ENCODE measurements around the gene TEX22. TPM values are rescaled to one million over a fixed set of nuclear protein-coding genes. Genes with fewer than 3 reads are reported as not detected.

The TEX22 gene
- polyA plus RNA-seq, 3 donors = 0.52 to 2.2 (median 0.57) TPM

DNA sequence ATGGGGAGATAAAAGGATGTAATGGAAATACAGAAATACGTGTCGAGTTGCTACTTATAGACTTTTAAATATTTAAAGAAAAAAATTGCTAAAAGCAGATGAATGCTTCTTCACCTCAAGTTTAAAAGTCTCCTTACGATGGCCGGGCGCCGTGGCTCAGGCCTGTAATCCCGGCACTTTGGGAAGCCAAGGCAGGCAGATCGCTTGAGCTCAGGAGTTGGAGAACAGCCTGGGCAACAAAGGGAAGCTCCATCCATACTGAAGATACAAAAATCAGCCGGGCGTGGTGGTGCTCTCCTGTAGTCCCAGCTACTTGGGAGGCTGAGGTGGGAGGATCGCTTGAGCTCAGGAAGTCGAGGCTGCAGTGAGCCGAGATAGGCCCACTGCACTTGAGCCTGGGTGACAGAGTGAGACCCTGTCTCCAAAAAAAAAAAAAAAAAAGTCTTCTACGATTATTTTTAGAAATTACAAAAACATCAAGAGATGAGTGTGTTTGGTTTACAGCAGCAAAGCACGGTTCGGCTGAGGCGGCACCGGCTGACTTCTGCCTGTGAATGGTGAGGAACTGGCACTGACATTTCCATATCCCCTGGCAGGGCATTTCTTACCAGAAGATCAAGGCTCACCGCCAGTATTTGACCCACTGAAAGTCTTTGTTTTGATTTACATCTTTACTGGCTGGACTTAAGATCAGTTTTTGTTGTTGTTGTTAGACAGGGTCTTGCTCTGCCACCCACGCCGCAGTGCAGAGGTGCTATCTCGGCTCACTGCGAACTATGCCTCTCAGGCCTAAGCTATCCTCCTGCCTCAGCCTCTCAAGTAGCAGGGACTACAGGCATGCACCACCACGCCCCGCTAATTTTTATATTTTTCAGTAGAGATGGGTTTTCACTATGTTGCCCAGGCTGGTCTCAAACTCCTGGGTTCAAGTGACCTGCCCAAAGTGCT, 17.4 kb downstream of the TEX22 start:
- Mint-ChIP-seq H3K27me3 (ENCODE audit: low read depth in 3 of 3) (peaks cover 37 to 51% (median 48%) of the 10 kb centered on the region in 3 donors), H3K27ac (peak overlapping the region in 1 of 7 donors; percentile 57), H3K4me3 (peak overlapping the region; percentile 49 to 79), H3K36me3 (peaks cover 0 to 2% of the 10 kb centered on the region in 2 donors), H3K4me1 (peaks cover 25% of the 10 kb centered on the region), H3K9me3 (peaks cover 0 to 5% (median 0%) of the 10 kb centered on the region in 7 donors)
- no peak overlapping the region for H3K27ac ChIP-seq (ENCODE audit: low read depth in 1 of 2, low read length in 2 of 2)
- H3K9ac ChIP-seq (ENCODE audit: insufficient read depth, low read length, poor library complexity, severe bottlenecking) = peak overlapping the region; percentile 61
- no peak for TF ChIP-seq CTCF (IDR thresholded peaks at IDR 0.05)
- intact Hi-C loops (cut with micrococcal nuclease) = loop anchor here in 1 of 2 donors (5.0 kb wide), 1 partner anchor 43 kb away; no protein-coding TSS in a partner anchor
- 92% methylated on average over 11 of the region's 25 CpGs for WGBS (ENCODE audit: insufficient coverage)
- no peaks in the 10 kb centered on the region for H3K36me3 ChIP-seq (replicated peaks in 1 of 2; ENCODE audit: control insufficient read depth in 1 of 2, insufficient read depth in 2 of 2, low read length in 2 of 2)
- H3K9me3 ChIP-seq (replicated peaks in 1 of 2; ENCODE audit: control insufficient read depth in 1 of 2, insufficient read depth in 1 of 2, low read length in 2 of 2) = no peaks in the 10 kb centered on the region
- H3K4me2 ChIP-seq (replicated peaks; ENCODE audit: extremely low read depth, low read length, poor library complexity, severe bottlenecking) = peak overlapping the region; percentile 75
- peak overlapping the region; percentile 83 for H2AFZ ChIP-seq (ENCODE audit: insufficient read depth, low read depth, low read length, poor library complexity, severe bottlenecking)
- peaks cover 6% of the 10 kb centered on the region for H3K79me2 ChIP-seq (ENCODE audit: insufficient read depth, low read length)
- DNase-seq = no peak
- peaks cover 4 to 41% of the 10 kb centered on the region in 2 donors for H3K27me3 ChIP-seq (ENCODE audit: control insufficient read depth in 2 of 2, insufficient read depth in 2 of 2, low read length in 2 of 2)
- peak overlapping the region in 2 of 3 experiments; percentile 7 to 75 for H3K4me3 ChIP-seq (replicated peaks in 1 of 3; ENCODE audit: low read depth in 2 of 3, low read length in 3 of 3)
- H4K20me1 ChIP-seq (ENCODE audit: insufficient read depth, low read length) = peaks cover 4% of the 10 kb centered on the region
- H3K4me1 ChIP-seq (ENCODE audit: control insufficient read depth in 1 of 2, insufficient read depth in 2 of 2, low read length in 2 of 2) = peaks cover 31 to 41% of the 10 kb centered on the region in 2 donors

DNA sequence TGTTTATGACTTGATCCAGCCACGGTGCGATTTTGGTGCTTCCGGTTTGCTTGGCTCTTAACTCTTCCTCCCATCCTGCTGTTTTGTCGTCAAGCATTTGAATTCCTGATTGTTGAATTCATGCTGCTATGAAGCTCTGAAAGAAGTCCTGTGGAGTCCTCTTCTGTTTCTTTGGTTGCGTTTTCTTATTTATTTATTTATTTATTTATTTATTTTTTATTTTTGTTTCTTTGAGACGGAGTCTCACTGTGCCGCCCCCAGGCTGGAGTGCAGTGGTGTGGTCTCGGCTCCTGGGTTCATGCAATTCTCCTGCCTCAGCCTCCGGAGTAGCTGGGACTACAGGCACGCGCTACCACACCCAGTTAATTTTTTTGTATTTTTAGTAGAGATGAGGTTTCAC, 18.3 kb downstream of the TEX22 start:
- WGBS (ENCODE audit: insufficient coverage) = 100% methylated on average over 6 of the region's 11 CpGs

More for the DNA sequence above, 18.3 kb downstream of the TEX22 start:
- Histone ChIP-seq H3K36me3 (replicated peaks in 1 of 2; ENCODE audit: control insufficient read depth in 1 of 2, insufficient read depth in 2 of 2, low read length in 2 of 2) (no peaks in the 10 kb centered on the region), H3K27ac (ENCODE audit: low read depth in 1 of 2, low read length in 2 of 2) (no peak overlapping the region), H3K9me3 (replicated peaks in 1 of 2; ENCODE audit: control insufficient read depth in 1 of 2, insufficient read depth in 1 of 2, low read length in 2 of 2) (no peaks in the 10 kb centered on the region), H2AFZ (ENCODE audit: insufficient read depth, low read depth, low read length, poor library complexity, severe bottlenecking) (no peak overlapping the region), H3K4me3 (replicated peaks in 1 of 3; ENCODE audit: low read depth in 2 of 3, low read length in 3 of 3) (no peak overlapping the region), H3K4me1 (ENCODE audit: control insufficient read depth in 1 of 2, insufficient read depth in 2 of 2, low read length in 2 of 2) (peaks cover 34 to 41% of the 10 kb centered on the region in 2 donors), H4K20me1 (ENCODE audit: insufficient read depth, low read length) (peaks cover 12% of the 10 kb centered on the region), H3K27me3 (ENCODE audit: control insufficient read depth in 2 of 2, insufficient read depth in 2 of 2, low read length in 2 of 2) (peaks cover 4 to 35% of the 10 kb centered on the region in 2 donors), H3K4me2 (replicated peaks; ENCODE audit: extremely low read depth, low read length, poor library complexity, severe bottlenecking) (no peak overlapping the region), H3K79me2 (ENCODE audit: insufficient read depth, low read length) (peaks cover 15% of the 10 kb centered on the region), H3K9ac (ENCODE audit: insufficient read depth, low read length, poor library complexity, severe bottlenecking) (no peak overlapping the region)
- intact Hi-C loops (cut with micrococcal nuclease) = loop anchor here in 1 of 2 donors (5.0 kb wide), 1 partner anchor 44 kb away; no protein-coding TSS in a partner anchor
- no peak for TF ChIP-seq CTCF (IDR thresholded peaks at IDR 0.05)
- peaks cover 35 to 45% (median 44%) of the 10 kb centered on the region in 3 donors for H3K27me3 Mint-ChIP-seq (ENCODE audit: low read depth in 3 of 3)
- H3K4me3 Mint-ChIP-seq = no peak overlapping the region
- H3K4me1 Mint-ChIP-seq = peaks cover 29% of the 10 kb centered on the region
- peaks cover 0 to 2% of the 10 kb centered on the region in 2 donors for H3K36me3 Mint-ChIP-seq
- peak overlapping the region in 1 of 7 donors; percentile 1 for H3K27ac Mint-ChIP-seq
- DNase-seq = no peak
- H3K9me3 Mint-ChIP-seq = peaks cover 0 to 5% (median 0%) of the 10 kb centered on the region in 7 donors
